ENCODE results near the gene DEK.

DEK gene

DNA sequence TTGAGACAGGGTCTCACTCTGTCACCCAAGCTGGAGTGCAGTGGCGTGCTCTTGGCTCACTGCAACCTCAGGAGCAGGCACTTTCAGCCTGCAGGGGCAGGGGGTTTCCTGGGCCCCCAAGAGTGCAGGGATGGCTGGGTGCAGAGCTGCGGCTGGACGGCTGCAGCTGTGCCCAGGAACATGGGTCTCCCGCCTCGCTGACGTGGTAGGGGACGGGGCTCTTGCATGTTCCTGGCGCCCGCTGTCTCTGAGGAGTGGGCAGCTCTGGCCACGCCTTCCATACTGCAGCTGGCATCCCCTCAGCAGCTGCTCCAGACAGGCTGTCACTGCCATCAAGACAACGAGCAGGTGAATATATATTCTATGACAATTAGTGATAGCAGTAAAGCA is 2.2 kb upstream of the DEK start:
- FAIRE-seq: no peak

GRCh38 chr6:18265787-18266522 is 1.6 kb upstream of the DEK start:
- FAIRE-seq (no peak), DNase-seq (ENCODE audit: extremely low spot score, insufficient read length, low read depth) (no peak)

More for the DNA sequence above, 2.2 kb upstream of the DEK start:
- no peak for DNase-seq (ENCODE audit: extremely low spot score, insufficient read length, low read depth)

DNA sequence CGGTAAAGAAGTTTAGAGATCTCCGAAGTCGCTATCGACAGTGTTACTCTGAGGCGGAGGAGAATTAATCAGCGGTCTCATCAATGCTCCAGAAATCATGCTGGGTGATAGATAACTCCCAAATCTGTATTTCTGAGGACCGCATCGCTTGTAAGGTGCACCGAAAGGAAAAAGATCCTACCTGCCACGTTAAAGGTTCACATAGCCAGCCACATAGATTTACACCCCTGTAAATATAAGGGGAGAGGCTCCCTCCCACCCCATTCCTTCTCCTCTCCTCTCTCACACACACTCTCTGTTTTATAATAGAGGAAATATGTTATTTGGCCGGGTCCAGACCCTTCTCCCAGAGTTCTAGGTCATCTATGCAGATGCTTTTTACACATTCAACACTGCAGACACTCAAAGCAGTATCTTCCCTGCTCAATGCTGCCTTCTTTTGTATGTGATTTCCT is 620 bp upstream of the DEK start:
- no peak for FAIRE-seq
- DNase-seq (ENCODE audit: extremely low spot score, insufficient read length, low read depth): no peak

DNA sequence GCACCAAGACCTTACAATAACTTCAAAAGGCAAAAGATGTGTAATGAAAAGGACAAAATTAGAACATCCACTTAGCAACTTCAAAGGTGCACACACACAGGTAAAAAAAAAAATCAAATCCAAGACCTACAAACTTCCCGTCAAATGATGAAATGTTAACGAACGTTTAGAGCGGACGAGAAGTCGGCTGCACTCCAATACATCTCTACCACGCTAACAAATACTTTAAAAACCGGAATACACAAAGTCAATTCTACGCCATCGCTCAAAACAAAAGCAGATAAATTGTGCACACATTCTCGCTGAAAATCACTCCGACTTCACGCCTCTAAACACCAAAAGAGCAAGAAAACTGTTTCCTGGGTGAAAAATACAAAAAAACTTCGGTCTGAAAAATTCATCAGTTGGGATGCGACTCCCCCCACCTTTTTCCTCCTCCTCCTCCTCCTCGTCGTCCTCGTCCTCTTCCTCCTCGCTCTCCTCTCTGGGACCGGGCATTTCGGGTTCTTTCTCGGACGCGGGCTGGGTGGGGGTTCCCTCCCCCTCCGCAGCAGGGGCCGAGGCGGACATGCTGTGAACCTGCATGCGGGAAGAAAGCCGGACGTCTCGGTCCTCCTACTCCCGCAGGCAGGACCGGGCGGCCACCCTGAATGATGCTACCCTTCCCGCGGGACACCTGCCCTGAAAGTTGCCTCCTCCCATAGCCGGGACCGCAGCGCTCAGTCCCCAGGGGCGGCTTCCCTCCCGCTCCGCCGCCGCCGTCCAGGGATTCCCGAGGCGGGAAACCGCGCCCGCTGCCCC is 712 bp downstream of the DEK start:
- FAIRE-seq (no peak), DNase-seq (ENCODE audit: extremely low spot score, insufficient read length, low read depth) (no peak)

DNA sequence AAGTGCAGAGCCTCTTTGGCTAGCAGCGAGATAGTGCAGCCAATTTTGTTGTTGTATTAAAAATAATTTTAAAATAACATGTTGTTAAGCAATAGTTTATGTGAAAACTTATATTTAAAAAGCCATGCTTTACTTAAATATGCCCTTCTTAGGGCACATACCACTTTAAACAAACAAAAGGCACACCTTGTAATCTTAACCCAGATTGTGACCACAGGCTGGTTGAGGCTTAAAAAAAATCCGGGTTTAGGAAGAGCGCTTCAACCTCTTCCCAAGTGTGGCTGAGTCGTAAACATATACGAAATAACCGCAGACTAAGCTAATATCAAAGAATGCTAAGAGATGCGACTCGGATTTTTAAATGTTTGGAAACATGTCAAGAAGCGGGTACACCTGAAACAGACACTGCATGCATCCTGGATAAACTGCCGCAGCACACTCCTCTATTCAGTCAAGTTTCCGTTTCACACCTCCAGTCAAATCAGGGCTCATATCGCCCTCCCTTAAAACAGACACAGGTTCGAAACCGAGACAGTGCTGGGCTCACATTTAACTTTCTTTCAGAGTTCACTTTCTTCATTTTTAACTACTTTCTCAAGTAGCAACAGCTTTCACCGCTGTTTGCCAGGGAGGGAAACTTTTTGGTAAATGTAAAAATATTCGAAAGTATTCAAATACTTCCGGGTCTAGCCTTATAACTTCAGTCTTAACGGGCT is 1.5 kb downstream of the DEK start:
- FAIRE-seq: peak; percentile 96
- no peak for DNase-seq (ENCODE audit: extremely low spot score, insufficient read length, low read depth)

DNA sequence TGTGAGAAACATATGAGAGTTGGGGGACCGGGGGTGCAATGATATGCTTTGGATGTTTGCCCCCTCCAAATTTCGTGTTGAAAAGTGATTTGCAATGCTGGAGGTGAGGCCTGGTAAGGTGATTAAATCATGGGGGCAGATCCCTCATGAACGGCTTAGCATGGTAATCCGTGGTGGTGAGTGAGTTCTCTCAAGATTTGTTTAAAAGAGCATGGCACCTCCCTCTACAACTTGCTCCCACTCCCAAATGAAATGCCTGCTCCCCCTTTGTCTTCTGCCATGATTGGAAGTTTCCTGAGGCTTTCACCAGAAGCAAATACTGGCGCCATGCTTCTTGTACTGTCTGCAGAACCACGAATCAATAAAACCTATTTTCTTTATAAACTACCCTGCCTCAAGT is 2.5 kb downstream of the DEK start:
- no peak for FAIRE-seq
- DNase-seq (ENCODE audit: extremely low spot score, insufficient read length, low read depth): no peak

GRCh38 chr6:18260448-18261106 is 3.8 kb downstream of the DEK start:
- FAIRE-seq (peak; percentile 56), DNase-seq (ENCODE audit: extremely low spot score, insufficient read length, low read depth) (no peak)

- DNase-seq (ENCODE audit: extremely low spot score, insufficient read length, low read depth) (no peak), FAIRE-seq (no peak)
Measured at GRCh38 chr6:18259675-18260447, 4.5 kb downstream of the DEK start.

- no peak for DNase-seq (ENCODE audit: extremely low spot score, insufficient read length, low read depth)
- FAIRE-seq: no peak
Measured at GRCh38 chr6:18254793-18255192, 9.5 kb downstream of the DEK start.

DNA sequence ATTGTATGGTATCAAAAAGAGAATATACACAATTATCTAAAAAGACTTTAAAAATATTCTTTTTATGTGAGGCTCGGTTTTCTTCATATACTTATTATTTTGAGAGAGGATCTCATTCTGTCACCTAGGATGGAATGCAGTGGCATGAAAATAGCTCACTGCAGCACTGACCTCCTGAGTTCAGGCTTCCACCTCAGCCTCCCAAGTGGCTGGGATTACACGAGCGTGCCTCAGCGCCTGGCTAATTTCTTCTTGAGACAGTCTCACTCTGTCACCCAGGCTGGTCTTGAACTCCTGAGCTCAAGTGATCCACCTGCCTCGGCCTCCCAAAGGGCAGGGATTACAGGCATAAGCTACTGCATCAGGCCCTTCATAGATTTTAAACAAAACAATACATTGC is 10.7 kb downstream of the DEK start:
- DNase-seq (ENCODE audit: extremely low spot score, insufficient read length, low read depth) (no peak), FAIRE-seq (no peak)

- no peak for FAIRE-seq
- DNase-seq (ENCODE audit: extremely low spot score, insufficient read length, low read depth): no peak
Measured at GRCh38 chr6:18249271-18249670, 15.1 kb downstream of the DEK start.

DNA sequence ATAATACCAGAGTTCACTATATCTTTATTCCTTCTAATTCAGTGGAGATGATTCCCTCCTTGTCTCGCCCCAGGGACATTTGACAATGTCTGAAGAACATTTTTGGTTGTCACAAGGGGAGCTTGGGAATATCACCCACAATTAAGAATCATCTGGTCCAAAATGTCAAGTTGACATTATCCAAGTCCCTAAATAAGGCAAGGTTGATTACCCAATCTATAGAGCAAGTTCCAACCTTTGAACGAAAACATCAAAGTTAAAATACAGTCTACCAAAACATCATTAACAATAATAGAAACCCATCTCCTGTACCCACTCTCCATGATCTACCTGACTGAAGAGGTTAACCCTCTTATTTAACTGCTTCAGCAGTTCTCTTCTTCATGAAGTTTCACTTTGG is 15.6 kb downstream of the DEK start:
- DNase-seq (ENCODE audit: extremely low spot score, insufficient read length, low read depth) (no peak), FAIRE-seq (no peak)

GRCh38 chr6:18247002-18247401 is 17.3 kb downstream of the DEK start:
- FAIRE-seq (no peak), DNase-seq (ENCODE audit: extremely low spot score, insufficient read length, low read depth) (no peak)

GRCh38 chr6:18246205-18246604 is 18.1 kb downstream of the DEK start:
- no peak for DNase-seq (ENCODE audit: extremely low spot score, insufficient read length, low read depth)
- FAIRE-seq: no peak

GRCh38 chr6:18245642-18246041 is 18.7 kb downstream of the DEK start:
- DNase-seq (ENCODE audit: extremely low spot score, insufficient read length, low read depth) (no peak), FAIRE-seq (peak; percentile 31)

DNA sequence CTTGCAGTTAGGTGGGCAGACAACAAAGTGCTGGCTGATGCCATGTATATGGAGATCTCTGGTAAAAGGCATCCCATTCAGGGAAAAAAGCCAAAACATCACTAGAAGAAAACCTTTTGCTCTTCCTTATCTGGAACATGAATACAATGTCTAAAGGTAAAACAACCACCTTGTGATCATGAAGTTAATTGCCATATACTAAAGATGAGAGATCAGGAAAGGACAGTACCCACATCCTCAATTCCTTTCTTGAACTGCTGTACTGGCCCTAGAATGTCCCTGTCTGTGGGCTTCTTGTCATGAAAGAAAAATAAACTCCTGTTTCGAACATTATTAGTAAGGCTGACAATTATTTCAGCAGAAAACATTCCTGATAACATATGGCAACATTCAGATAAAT is 19.3 kb downstream of the DEK start:
- DNase-seq (ENCODE audit: extremely low spot score, insufficient read length, low read depth) (no peak), FAIRE-seq (no peak)

GRCh38 chr6:18244251-18244650 is 20.1 kb downstream of the DEK start:
- FAIRE-seq: no peak
- DNase-seq (ENCODE audit: extremely low spot score, insufficient read length, low read depth): no peak

- DNase-seq (ENCODE audit: extremely low spot score, insufficient read length, low read depth) (no peak), FAIRE-seq (no peak)
Measured at GRCh38 chr6:18243302-18243893, 20.9 kb downstream of the DEK start.
